Activated CD8-positive, alpha-beta memory T cell treated with anti-CD3 and anti-CD28 coated beads, Interleukin-2, amount 50 U/mL, for 4 hours (primary cell): Measurements from ENCODE around the gene AP1AR.
A peak's percentile ranks its signal among the peaks of the same experiment; 100 is the strongest.
"Not testable (repeated sequence)": the region's sequence is repeated elsewhere in the genome, so short reads cannot be mapped to it uniquely, and the experiment has no call there.

Source experiments
- DNase-seq: peaks from one replicate; pipeline ENCODE4 v3.0.0-alpha.2; 2020

The AP1AR gene

GRCh38 chr4:112279025-112279881 is 47.7 kb downstream of the AP1AR start:
- no peak for DNase-seq

GRCh38 chr4:112279882-112280315 is 48.3 kb downstream of the AP1AR start:
- no peak for DNase-seq

GRCh38 chr4:112280386-112281056 is 48.9 kb downstream of the AP1AR start:
- no peak for DNase-seq

GRCh38 chr4:112281895-112282398 is 50.4 kb downstream of the AP1AR start:
- DNase-seq: not testable (repeated sequence)

GRCh38 chr4:112282860-112283667 is 51.5 kb downstream of the AP1AR start:
- DNase-seq: no peak

- no peak for DNase-seq
These were observed 52.6 kb downstream of the AP1AR start for GRCh38 chr4:112284166-112284565.

GRCh38 chr4:112284662-112285411 is 53.2 kb downstream of the AP1AR start:
- DNase-seq: peak; percentile 20

GRCh38 chr4:112287258-112287989 is 55.8 kb downstream of the AP1AR start:
- no peak for DNase-seq

GRCh38 chr4:112288455-112288854 is 56.9 kb downstream of the AP1AR start:
- DNase-seq: no peak

- no peak for DNase-seq
These were observed 58.0 kb downstream of the AP1AR start for GRCh38 chr4:112289407-112290253.

GRCh38 chr4:112290341-112290740 is 58.8 kb downstream of the AP1AR start:
- no peak for DNase-seq

GRCh38 chr4:112296949-112297880 is 65.6 kb downstream of the AP1AR start, which contains the start of gene ALPK1:
Gene ALPK1 (plus strand): TSS chr4:112297369.
- no peak for DNase-seq

- DNase-seq: no peak
These were observed 68.1 kb downstream of the AP1AR start for GRCh38 chr4:112299721-112300120.

GRCh38 chr4:112302320-112303274 is 71.0 kb downstream of the AP1AR start:
- DNase-seq: no peak

GRCh38 chr4:112305477-112305876 is 73.9 kb downstream of the AP1AR start:
- not testable (repeated sequence) for DNase-seq

- DNase-seq: peak; percentile 43
These were observed 77.7 kb downstream of the AP1AR start for GRCh38 chr4:112309263-112309791.

- DNase-seq: no peak
These were observed 79.9 kb downstream of the AP1AR start for GRCh38 chr4:112311516-112311915.
